B cell (primary cell): ENCODE results near the gene LYRM7.

Source experiments
- EZH2 ChIP-seq: IDR thresholded peaks from 2 replicates; pipeline ENCODE4 v1.6.1; 2012; ENCODE audit warnings: borderline replicate concordance, low read depth, mild to moderate bottlenecking, moderate library complexity, low read length; ENCODE audit not compliant: insufficient read depth, poor library complexity, severe bottlenecking
- TF ChIP-seq, protein P1 (sequence below): fragments of 200-600 bp; IDR thresholded peaks from one replicate; pipeline ENCODE4 v1.8.0; 2022; ENCODE audit warnings: antibody characterized with exemption, mild to moderate bottlenecking

DNA sequence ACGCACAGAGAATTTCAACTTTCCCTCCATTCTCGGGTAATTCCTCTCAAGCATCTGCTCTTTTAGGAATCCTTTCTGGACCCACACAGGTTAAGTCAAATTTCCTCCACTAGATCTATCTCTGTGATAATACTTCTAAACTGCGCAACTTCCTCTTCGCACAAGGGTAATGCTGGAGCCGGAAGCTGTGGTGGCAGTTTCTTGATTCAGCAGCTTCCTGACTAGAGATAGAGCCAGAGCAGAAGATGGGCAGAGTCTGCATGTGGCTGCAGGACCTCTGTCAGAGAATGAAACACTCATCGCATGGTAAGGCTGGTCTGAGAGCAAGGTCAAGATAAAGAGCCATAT lies 82.1 kb downstream of the LYRM7 start:
- TF ChIP-seq, protein P1, sequence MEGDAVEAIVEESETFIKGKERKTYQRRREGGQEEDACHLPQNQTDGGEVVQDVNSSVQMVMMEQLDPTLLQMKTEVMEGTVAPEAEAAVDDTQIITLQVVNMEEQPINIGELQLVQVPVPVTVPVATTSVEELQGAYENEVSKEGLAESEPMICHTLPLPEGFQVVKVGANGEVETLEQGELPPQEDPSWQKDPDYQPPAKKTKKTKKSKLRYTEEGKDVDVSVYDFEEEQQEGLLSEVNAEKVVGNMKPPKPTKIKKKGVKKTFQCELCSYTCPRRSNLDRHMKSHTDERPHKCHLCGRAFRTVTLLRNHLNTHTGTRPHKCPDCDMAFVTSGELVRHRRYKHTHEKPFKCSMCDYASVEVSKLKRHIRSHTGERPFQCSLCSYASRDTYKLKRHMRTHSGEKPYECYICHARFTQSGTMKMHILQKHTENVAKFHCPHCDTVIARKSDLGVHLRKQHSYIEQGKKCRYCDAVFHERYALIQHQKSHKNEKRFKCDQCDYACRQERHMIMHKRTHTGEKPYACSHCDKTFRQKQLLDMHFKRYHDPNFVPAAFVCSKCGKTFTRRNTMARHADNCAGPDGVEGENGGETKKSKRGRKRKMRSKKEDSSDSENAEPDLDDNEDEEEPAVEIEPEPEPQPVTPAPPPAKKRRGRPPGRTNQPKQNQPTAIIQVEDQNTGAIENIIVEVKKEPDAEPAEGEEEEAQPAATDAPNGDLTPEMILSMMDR, result no peak
- TF ChIP-seq EZH2, result no peak
